ENCODE measurements around the gene SHC1.

Gene SHC1

DNA sequence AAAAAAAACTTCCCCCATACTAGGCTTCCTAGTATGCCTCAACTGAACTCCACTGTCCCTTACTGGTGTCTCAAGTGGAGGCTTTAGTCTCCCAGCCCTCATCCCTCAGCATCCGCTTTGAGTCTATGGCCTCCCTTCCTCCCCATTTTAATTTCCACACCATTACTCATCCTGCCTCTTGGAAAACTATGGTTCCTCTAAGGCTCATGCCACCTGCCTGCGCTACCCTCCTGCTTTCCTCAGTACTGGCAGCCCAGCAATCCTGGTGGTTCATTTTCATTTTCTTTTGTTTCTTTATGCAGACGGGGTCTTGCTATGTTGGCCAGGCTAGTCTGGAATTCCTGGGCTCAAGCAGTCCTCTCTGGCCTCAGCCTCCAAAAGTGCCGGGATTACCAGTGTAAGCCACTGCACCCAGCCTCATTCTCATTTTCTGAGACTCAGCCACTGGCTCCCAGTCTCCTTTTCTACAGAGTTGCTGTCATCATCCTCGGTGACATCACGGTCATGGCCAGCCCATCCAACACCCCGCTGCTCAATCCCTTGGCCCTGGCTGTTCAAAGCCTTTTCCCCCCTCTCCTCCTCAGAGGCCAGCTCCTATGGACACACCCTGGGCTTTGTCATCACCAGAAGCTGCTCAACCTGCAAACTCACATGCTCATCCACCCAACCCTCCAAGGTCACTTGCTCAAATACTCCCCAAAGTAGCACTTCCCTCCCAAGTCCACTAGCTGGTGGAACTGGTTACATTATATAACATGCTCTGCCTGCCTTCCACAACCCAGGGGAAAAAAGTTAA lies 31.7 kb downstream of the SHC1 start:
- no peak overlapping the region for H3K27ac ChIP-seq (ENCODE audit: low read length)
- TF ChIP-seq CTCF (IDR thresholded peaks at IDR 0.05; ENCODE audit: borderline replicate concordance, extremely low read depth, low read length, poor library complexity, severe bottlenecking) (no peak), EZH2 (IDR thresholded peaks at IDR 0.05; ENCODE audit: borderline replicate concordance, low read depth, low read length, severe bottlenecking) (no peak)
- ATAC-seq (ENCODE audit: insufficient read depth, low read depth) (no peak), DNase-seq (no peak)
- H3K4me3 ChIP-seq (ENCODE audit: low read depth in 1 of 2, low read length in 2 of 2), result no peak overlapping the region
- no peaks in the 10 kb centered on the region for H3K9me3 ChIP-seq (ENCODE audit: insufficient read depth, low read length, severe bottlenecking)
- no peaks in the 10 kb centered on the region for H3K36me3 ChIP-seq (ENCODE audit: insufficient read depth, low read length)
- no peak overlapping the region for H2AFZ ChIP-seq (ENCODE audit: low read depth, low read length)
- no peaks in the 10 kb centered on the region for H4K20me1 ChIP-seq (ENCODE audit: insufficient read depth, low read length)
- H3K79me2 ChIP-seq (ENCODE audit: insufficient read depth, low read length), result peaks cover 12% of the 10 kb centered on the region
- 0 out of 2 replicates have a peak overlapping the region, but pooled peaks have one; percentile 69 for H3K9ac ChIP-seq (ENCODE audit: low read depth, low read length)
- H3K27me3 ChIP-seq (ENCODE audit: insufficient read depth, low read length, poor library complexity), result no peaks in the 10 kb centered on the region
- peak overlapping the region; percentile 87 for H3K4me2 ChIP-seq (ENCODE audit: insufficient read depth, low read length)
- H3K4me1 ChIP-seq (ENCODE audit: insufficient read depth, low read length), result peaks cover 62% of the 10 kb centered on the region

DNA sequence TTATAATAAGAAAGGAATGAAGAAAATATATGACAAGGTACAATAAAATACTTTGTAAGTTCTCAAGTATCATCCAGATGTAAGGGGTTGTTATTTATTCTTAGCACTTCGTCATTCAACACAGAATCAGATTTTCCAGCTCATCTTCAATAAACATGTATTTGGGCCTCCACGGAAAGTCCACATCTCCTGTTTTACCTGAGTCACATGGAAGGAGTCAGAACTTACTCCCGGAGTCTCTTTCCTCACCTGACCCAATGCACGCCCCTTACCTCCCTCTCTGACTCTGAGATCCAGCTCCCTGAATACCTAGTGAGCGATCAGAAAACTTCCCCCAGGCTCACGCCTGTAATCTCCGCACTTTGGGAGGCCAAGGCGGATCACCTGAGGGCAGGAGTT lies 32.6 kb downstream of the SHC1 start:
- Histone ChIP-seq H3K9ac (ENCODE audit: low read depth, low read length) (peak overlapping the region; percentile 69), H3K27ac (ENCODE audit: low read length) (peak overlapping the region; percentile 95), H2AFZ (ENCODE audit: low read depth, low read length) (peak overlapping the region; percentile 86; the same call in 1 of the 2 replicates), H3K36me3 (ENCODE audit: insufficient read depth, low read length) (no peaks in the 10 kb centered on the region), H3K4me3 (ENCODE audit: low read depth in 1 of 2, low read length in 2 of 2) (peak overlapping the region; percentile 27 to 64; a peak in 3 of 4 replicates), H4K20me1 (ENCODE audit: insufficient read depth, low read length) (no peaks in the 10 kb centered on the region), H3K9me3 (ENCODE audit: insufficient read depth, low read length, severe bottlenecking) (no peaks in the 10 kb centered on the region), H3K79me2 (ENCODE audit: insufficient read depth, low read length) (peaks cover 12% of the 10 kb centered on the region), H3K4me1 (ENCODE audit: insufficient read depth, low read length) (peaks cover 55% of the 10 kb centered on the region), H3K27me3 (ENCODE audit: insufficient read depth, low read length, poor library complexity) (no peaks in the 10 kb centered on the region), H3K4me2 (ENCODE audit: insufficient read depth, low read length) (peak overlapping the region; percentile 87)
- TF ChIP-seq EZH2 (IDR thresholded peaks at IDR 0.05; ENCODE audit: borderline replicate concordance, low read depth, low read length, severe bottlenecking) (no peak), CTCF (IDR thresholded peaks at IDR 0.05; ENCODE audit: borderline replicate concordance, extremely low read depth, low read length, poor library complexity, severe bottlenecking) (no peak)
- no peak for ATAC-seq (ENCODE audit: insufficient read depth, low read depth)
- DNase-seq, result no peak

- ATAC-seq (ENCODE audit: insufficient read depth, low read depth), result peak; percentile 70
- Histone ChIP-seq H3K27ac (ENCODE audit: low read length) (peak overlapping the region; percentile 95), H3K27me3 (ENCODE audit: insufficient read depth, low read length, poor library complexity) (no peaks in the 10 kb centered on the region), H3K4me1 (ENCODE audit: insufficient read depth, low read length) (peaks cover 48% of the 10 kb centered on the region), H3K4me3 (ENCODE audit: low read depth in 1 of 2, low read length in 2 of 2) (peak overlapping the region; percentile 27 to 64; a peak in 3 of 4 replicates), H3K79me2 (ENCODE audit: insufficient read depth, low read length) (peaks cover 12% of the 10 kb centered on the region), H3K4me2 (ENCODE audit: insufficient read depth, low read length) (peak overlapping the region; percentile 87), H3K9ac (ENCODE audit: low read depth, low read length) (peak overlapping the region; percentile 69), H2AFZ (ENCODE audit: low read depth, low read length) (peak overlapping the region; percentile 86), H4K20me1 (ENCODE audit: insufficient read depth, low read length) (no peaks in the 10 kb centered on the region), H3K9me3 (ENCODE audit: insufficient read depth, low read length, severe bottlenecking) (no peaks in the 10 kb centered on the region), H3K36me3 (ENCODE audit: insufficient read depth, low read length) (no peaks in the 10 kb centered on the region)
- peak; percentile 86 for DNase-seq
- TF ChIP-seq CTCF (IDR thresholded peaks at IDR 0.05; ENCODE audit: borderline replicate concordance, extremely low read depth, low read length, poor library complexity, severe bottlenecking), result peak; percentile 40
- TF ChIP-seq EZH2 (IDR thresholded peaks at IDR 0.05; ENCODE audit: borderline replicate concordance, low read depth, low read length, severe bottlenecking), result no peak
These were observed 33.2 kb downstream of the SHC1 start for GRCh38 chr1:154937085-154937987.

Measured in DND-41 (cell line).